GM18508 (cell line): Measurements from ENCODE around the gene FAM151B.

Experiments used
- ATAC-seq: cut with Tn5 transposase; IDR thresholded peaks from one replicate; pipeline ENCODE4 v1.9.1; 2021; ENCODE audit warnings: moderate number of reproducible peaks; ENCODE audit not compliant: insufficient read depth, unreplicated experiment

FAM151B gene

GRCh38 chr5:80495891-80496290 is 8.0 kb downstream of the FAM151B start:
- ATAC-seq = no peak

GRCh38 chr5:80502800-80503199 is 14.9 kb downstream of the FAM151B start:
- no peak for ATAC-seq

DNA sequence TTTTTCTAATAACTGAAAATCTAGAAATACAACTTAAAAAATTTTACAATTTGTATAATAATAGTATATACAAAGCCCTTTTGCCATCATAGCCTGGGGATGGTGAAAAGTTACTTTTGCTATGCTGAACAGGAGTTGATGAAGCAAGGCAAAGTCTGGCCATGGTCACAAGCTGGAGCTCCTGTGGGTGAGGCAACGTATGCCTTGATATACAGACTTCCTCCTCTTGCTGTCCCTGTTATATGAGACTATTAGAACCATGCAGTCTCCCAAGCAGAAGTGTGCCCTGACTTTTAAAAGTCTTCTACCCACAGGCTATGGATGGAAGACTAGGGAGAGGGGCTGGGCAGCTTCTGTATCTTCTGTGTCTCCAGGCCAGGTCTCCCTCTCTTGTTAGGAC is 15.7 kb downstream of the FAM151B start:
- no peak for ATAC-seq

GRCh38 chr5:80504833-80505232 is 16.9 kb downstream of the FAM151B start:
- no peak for ATAC-seq

DNA sequence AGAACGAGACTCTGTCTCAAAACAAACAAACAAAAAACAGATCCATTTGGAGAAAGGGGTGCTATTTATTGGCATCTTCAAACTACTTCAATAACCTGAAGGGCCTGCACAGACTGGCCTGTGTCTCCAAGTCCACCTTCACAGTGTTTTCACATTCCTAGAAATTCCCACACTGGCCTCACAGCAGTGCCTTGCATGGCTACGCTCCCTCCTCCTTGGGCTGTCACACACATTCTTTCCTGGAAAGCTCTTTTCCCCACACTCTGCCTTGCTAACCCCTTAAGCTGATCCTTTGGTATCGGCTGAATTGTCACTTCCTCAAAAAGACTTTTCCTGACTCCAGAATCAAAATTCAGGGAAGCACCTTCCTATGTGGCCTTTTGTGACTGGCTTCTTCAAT is 19.8 kb downstream of the FAM151B start:
- no peak for ATAC-seq

GRCh38 chr5:80508844-80509243 is 20.9 kb downstream of the FAM151B start:
- no peak for ATAC-seq

- ATAC-seq = no peak
These were observed 21.5 kb downstream of the FAM151B start for GRCh38 chr5:80509362-80509761.

- ATAC-seq = peak; percentile 65
These were observed 28.9 kb downstream of the FAM151B start for GRCh38 chr5:80516826-80517225.

DNA sequence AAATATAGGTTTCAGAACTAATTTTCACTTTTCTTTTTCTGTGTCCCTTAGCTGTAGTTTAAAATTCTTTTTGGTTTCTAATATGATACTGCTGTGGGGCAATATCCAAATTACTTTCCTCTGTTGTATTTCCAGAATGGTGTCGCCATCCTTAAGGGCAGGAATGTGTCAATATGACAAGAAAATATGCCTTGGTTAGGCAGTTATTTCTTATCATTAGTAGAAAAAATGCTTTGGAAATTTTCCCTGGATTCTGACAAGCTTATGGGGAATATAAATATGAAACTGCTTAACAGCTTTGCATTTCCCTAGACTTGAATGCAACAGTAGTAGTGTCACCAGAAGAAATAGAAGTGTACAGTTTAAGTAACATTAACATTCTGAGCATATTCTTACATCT is 52.8 kb downstream of the FAM151B start:
- ATAC-seq = no peak

GRCh38 chr5:80541392-80541791 is 53.5 kb downstream of the FAM151B start:
- ATAC-seq = no peak

- ATAC-seq = no peak
These were observed 66.7 kb downstream of the FAM151B start for GRCh38 chr5:80554646-80555045.

- no peak for ATAC-seq
These were observed 67.2 kb downstream of the FAM151B start for GRCh38 chr5:80555099-80555498.

DNA sequence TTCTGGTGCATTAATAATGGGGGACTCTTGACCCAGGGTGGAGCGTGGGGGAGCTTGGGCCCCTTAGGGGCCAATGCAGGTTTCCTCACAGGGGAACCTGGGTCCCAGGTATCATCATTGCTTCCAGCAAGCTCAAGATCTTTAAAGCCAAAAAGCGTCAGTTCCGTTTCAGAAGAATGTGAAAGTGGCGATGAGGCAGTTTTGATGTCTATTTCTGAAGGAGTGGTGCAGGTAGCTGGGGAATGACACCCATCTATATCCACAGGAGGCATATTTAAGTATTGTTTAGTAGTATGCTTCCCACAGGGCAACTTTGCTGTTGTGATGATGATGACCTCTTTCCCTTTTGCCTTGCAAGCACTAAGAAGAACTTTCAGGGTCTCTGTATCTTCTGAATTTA is 71.3 kb downstream of the FAM151B start:
- no peak for ATAC-seq

GRCh38 chr5:80565330-80565729 is 77.4 kb downstream of the FAM151B start:
- no peak for ATAC-seq

DNA sequence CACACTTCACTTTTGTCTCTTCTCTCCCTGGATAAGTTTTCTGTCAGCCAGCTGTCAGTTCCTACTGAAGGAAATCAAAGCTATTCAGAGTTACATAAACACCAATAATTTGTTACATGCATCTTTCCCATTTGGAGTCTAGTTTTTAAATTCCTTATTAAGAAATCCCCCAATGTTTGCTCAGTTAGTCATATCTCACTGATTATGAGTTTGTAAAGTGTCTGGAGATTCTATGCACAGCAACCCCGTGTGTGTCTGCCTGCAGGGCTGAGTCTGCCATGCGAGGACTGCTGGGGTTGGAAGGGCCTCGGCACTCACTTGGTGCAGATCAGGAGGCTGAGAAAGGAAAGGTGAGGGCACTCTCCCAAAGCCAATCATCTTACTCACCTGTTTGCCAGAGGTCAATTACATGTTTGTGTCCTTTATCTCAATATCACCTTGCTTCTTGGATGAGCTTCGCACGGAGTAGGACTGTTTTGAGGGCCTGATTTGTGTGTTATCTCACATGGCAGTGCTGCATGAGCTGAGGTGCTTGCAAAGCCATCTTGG is 78.9 kb downstream of the FAM151B start:
- ATAC-seq = no peak

GRCh38 chr5:80568251-80568650 is 80.4 kb downstream of the FAM151B start:
- ATAC-seq = no peak

DNA sequence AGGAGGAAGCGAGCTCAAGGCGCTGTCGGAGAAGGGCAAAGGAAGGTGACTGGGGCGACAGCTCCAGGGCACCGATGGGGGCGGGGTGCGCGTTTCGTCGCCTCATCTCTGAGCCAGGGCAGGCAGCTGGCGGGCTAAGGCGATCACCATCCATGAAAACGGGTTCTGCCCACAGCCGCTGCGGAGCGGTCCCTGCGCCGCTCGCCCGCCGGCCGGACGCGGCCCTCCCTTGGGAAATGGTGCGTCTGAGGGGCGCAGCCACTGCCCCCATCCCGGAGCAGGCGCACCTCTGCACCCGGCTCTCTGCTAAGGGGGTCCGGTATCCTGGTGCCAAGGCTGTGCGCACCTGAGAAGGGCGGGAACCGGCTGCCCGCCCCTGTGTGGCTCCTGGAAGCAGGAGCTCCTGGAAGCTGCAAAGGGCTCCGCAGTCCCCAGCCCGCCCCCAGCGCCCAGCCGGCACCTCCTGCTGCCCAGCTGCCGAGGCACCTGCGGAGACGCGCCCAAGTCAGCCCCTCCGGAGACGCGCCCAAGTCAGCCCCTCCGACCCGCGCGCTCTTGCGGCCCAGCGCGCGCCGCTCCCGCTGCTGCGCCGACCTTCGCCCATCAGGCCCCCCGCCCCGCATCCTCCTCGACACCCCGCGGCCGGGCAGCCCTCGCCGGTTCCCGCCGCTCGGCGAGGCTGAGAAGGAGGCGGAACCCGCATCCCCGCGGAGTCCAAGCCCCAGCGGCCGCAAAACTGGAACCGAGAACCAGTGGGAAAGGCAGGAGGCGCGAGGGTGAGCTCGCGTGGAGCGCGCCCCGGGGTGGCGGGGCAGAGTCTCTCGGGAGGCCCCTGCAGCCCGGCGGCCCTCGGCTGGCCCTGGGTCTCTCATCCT is 81.4 kb downstream of the FAM151B start:
- ATAC-seq = no peak

DNA sequence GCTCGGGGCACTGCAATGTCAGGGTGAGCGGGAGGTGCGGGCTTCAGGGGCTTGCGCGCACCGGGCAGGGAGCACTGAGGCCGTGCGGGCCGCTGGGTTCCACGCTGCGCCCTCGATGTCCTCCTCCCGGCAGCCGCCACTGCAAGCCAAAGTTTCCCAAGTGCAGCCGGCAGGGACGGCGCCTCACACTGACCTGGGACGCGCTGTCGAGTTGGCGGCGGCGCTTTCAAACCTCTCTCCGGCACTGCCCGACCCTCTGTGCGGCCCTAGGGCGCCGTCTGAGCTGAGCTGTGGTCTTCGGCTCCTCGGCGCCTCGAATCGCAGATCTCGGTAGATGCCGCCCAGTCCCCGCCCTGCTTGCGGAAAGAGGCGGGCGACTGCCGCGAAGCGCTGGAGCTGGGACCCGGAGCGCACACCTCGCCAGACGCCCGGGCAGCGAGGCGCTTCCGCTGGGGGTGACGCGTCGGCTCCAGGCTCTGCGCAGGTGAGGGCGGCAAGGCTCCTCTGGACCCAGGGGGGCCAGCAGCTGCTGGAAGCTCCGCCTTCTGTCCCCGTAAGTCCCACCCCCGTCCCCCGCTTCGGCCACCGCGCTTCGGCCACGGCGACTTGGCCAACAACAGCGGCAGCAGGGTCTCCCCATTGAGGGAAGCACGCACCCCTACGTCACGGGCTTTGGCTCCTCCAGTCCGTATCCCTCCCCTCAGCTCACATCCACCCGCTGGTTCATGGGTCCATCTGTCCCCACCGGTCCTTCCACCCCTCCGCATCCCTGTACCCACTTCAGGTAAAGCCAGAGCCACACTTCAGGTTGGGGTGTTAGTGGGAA is 82.3 kb downstream of the FAM151B start, which contains the start of gene ANKRD34B:
Gene ANKRD34B (minus strand): TSS at position 320 of the 826 bp plus-strand sequence. CDS start 10,261 bp downstream, outside the sequence.
- no peak for ATAC-seq

- no peak for ATAC-seq
These were observed 85.2 kb downstream of the FAM151B start for GRCh38 chr5:80573062-80573461.

DNA sequence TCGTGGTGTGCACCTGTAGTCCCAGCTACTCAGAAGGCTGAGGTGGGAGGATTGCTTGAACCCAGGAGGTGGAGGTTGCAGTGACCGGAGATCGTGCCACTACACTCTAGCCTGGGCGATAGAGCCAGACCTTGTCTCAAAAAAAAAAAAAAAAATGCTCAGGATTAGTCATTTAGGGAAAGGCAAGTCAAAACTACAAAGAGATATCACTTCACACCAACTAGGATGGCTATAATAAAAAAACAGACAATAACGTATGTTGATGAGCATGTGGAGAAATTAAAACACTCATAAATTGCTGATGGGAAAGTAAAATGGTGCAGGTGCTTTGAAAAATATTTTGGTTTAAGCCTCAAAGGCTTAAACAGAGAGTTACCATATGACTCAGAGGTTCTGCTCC is 88.5 kb downstream of the FAM151B start:
- no peak for ATAC-seq

DNA sequence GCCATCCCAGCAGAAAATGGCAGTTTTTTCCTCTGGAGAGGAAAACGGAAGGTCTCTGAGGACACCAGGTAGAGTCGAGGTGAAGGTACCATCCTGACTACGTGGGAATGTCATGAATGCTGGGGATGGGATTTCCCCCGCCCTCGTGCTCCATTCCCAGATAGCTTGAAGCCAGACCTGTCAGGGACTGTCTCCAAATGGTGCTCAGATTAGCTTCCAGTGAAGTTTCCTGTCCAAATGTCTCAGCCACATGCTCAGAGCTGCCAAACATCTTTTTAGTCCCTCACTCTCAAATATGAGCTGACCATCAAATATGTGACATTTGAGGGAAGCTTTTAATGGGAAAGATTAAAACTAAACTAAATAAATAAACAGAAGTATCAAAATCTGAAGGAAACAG is 89.8 kb downstream of the FAM151B start:
- ATAC-seq = no peak
